ENCODE measurements around the gene XRRA1.

XRRA1 gene

DNA sequence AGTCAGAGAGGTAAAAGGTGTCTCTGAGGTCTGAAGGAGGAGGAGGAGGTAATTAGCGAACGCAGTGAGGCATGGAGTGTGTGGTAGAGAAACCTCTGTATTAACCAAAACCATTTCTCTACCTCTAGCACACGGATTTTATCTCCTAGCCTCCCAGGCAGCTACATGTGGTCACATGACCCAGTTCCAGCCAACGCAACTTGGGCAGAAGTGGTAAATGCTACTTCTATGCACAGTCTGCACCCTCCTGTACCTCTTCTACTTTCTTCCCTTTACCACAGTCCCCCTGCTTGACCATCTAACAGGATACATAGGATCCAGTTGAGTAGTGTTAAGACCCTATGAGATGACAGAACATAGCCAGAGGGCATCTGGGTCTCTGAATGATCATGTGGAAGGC, 95.7 kb downstream of the XRRA1 start:
- Histone ChIP-seq H3K9me3 (ENCODE audit: control insufficient read depth, low read length) (no peaks in the 10 kb centered on the region), H3K27ac (ENCODE audit: insufficient read depth, low read depth, low read length, poor library complexity, severe bottlenecking) (no peak overlapping the region), H3K4me3 (ENCODE audit: insufficient read depth, low read depth, low read length) (no peak overlapping the region), H3K27me3 (ENCODE audit: control insufficient read depth, insufficient read depth, low read length, poor library complexity, severe bottlenecking) (no peaks in the 10 kb centered on the region), H3K4me1 (ENCODE audit: control insufficient read depth, insufficient read depth, low read length) (peaks cover 8% of the 10 kb centered on the region), H3K36me3 (ENCODE audit: control insufficient read depth, insufficient read depth, low read length) (no peaks in the 10 kb centered on the region)
- 88 to 90% methylated on average over 4 of the region's 4 CpGs for WGBS, 2 experiments

DNA sequence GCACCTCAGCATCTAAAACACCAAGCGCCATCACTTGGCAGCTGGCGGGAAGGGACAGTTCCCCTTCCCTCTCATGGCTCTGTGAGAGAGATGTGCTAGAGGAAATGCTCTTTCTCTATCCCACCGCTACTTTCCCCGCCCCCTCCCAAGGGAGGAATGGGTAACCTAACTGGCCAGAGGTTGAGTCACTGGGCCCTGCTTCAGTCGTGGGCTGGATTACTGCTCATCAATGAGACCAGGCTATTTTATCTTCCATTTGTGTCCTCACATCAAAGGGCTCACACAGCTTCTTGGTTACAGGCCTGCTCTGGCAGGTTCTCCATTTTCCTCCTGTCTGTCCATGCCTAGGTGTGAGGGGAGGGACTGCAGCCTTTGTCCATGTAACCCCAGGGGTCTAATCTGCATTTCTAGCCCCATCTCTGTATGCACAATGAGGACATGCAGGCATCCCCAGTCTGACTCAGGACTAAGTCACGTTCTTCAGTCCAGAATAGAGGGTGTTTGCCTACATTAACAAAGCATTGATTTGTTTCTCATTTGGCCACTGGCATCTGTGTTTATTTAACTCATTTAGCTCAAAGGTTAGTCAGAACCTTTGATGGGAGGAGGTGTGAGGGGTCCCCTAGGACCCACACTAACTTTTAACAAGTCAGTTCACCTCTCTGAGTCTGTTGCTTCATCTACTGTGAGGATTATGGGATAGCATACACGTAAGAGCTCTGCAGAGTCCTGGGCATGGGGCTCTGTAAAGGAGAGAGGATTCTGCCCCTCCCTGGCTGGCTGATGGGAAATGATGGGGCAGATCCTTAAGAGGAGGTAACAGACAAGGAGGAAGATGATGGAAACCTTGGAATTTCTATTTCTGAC, 99.1 kb downstream of the XRRA1 start:
- peaks cover 13% of the 10 kb centered on the region for H3K36me3 ChIP-seq (ENCODE audit: control insufficient read depth, insufficient read depth, low read length)

GRCh38 chr11:74847895-74848294, 101.0 kb downstream of the XRRA1 start:
- Histone ChIP-seq H3K4me3 (ENCODE audit: insufficient read depth, low read depth, low read length) (no peak overlapping the region), H3K4me1 (ENCODE audit: control insufficient read depth, insufficient read depth, low read length) (peaks cover 8% of the 10 kb centered on the region), H3K36me3 (ENCODE audit: control insufficient read depth, insufficient read depth, low read length) (peaks cover 17% of the 10 kb centered on the region), H3K9me3 (ENCODE audit: control insufficient read depth, low read length) (no peaks in the 10 kb centered on the region), H3K27me3 (ENCODE audit: control insufficient read depth, insufficient read depth, low read length, poor library complexity, severe bottlenecking) (no peaks in the 10 kb centered on the region), H3K27ac (ENCODE audit: insufficient read depth, low read depth, low read length, poor library complexity, severe bottlenecking) (no peak overlapping the region)
- 96 to 97% methylated on average over 6 of the region's 6 CpGs for WGBS, 2 experiments

More for the DNA sequence above, 99.1 kb downstream of the XRRA1 start:
- WGBS, 2 experiments, result 23 to 30% methylated on average over 7 of the region's 7 CpGs
- Histone ChIP-seq H3K4me3 (ENCODE audit: insufficient read depth, low read depth, low read length) (no peak overlapping the region), H3K27ac (ENCODE audit: insufficient read depth, low read depth, low read length, poor library complexity, severe bottlenecking) (peak overlapping the region; percentile 33), H3K27me3 (ENCODE audit: control insufficient read depth, insufficient read depth, low read length, poor library complexity, severe bottlenecking) (no peaks in the 10 kb centered on the region), H3K9me3 (ENCODE audit: control insufficient read depth, low read length) (no peaks in the 10 kb centered on the region), H3K4me1 (ENCODE audit: control insufficient read depth, insufficient read depth, low read length) (peaks cover 8% of the 10 kb centered on the region)

GRCh38 chr11:74847395-74847794, 101.5 kb downstream of the XRRA1 start:
- Histone ChIP-seq H3K27ac (ENCODE audit: insufficient read depth, low read depth, low read length, poor library complexity, severe bottlenecking) (no peak overlapping the region), H3K4me3 (ENCODE audit: insufficient read depth, low read depth, low read length) (no peak overlapping the region), H3K9me3 (ENCODE audit: control insufficient read depth, low read length) (no peaks in the 10 kb centered on the region), H3K36me3 (ENCODE audit: control insufficient read depth, insufficient read depth, low read length) (peaks cover 17% of the 10 kb centered on the region), H3K4me1 (ENCODE audit: control insufficient read depth, insufficient read depth, low read length) (peaks cover 8% of the 10 kb centered on the region), H3K27me3 (ENCODE audit: control insufficient read depth, insufficient read depth, low read length, poor library complexity, severe bottlenecking) (no peaks in the 10 kb centered on the region)
- WGBS, 2 experiments, result 84 to 92% methylated on average over 1 of the region's 1 CpG

DNA sequence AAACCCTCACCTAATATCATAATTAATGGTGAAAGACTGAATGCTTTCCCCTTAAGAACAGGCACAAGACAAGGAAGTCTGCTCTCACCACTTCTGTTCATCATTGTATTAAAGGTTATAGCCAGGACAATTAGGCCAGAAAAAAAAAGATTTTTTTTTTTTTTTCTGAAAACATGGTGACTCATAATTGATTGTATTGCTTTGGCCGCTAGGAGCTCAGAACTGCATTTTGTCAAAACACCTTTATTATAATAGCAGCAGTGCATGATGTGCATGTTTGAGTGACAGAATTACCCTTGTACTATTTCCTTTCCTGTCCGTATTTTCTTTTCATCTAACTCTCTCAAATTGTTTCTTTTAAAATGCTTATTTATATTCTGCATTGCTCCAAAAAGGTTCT, 102.1 kb downstream of the XRRA1 start:
- Histone ChIP-seq H3K27me3 (ENCODE audit: control insufficient read depth, insufficient read depth, low read length, poor library complexity, severe bottlenecking) (no peaks in the 10 kb centered on the region), H3K36me3 (ENCODE audit: control insufficient read depth, insufficient read depth, low read length) (peaks cover 17% of the 10 kb centered on the region), H3K4me3 (ENCODE audit: insufficient read depth, low read depth, low read length) (no peak overlapping the region), H3K4me1 (ENCODE audit: control insufficient read depth, insufficient read depth, low read length) (peaks cover 8% of the 10 kb centered on the region), H3K27ac (ENCODE audit: insufficient read depth, low read depth, low read length, poor library complexity, severe bottlenecking) (no peak overlapping the region), H3K9me3 (ENCODE audit: control insufficient read depth, low read length) (no peaks in the 10 kb centered on the region)
- 100% methylated on average over 1 of the region's 2 CpGs; no CpG with 5 or more reads in 1 of the 2 experiments for WGBS, 2 experiments

DNA sequence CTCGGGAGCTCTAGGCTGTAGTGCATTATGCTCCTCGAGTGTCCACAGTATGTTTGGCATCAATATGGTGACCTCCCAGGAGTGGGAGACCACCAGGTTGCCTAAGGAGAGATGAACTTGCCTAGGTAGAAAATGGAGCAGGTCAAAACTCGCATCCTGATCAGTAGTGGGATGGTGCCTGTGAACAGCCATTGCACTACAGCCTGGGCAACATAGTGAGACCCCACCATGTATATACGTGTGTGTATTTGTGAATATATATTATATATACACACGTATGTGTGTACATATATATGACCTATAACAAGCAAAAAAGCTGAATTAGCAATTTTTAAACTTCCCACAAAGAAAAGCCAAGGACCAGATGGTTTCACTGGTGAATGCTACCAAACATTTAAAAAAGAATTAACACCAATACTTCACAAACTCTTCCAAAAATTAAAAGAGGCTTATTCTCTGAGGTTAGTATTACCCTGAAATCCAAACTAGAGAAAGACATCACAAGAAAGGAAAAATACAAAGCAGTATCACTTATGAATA, 102.8 kb downstream of the XRRA1 start:
- H3K4me3 ChIP-seq (ENCODE audit: insufficient read depth, low read depth, low read length), result no peak overlapping the region
- H3K4me1 ChIP-seq (ENCODE audit: control insufficient read depth, insufficient read depth, low read length), result peaks cover 8% of the 10 kb centered on the region
- peaks cover 17% of the 10 kb centered on the region for H3K36me3 ChIP-seq (ENCODE audit: control insufficient read depth, insufficient read depth, low read length)
- no peaks in the 10 kb centered on the region for H3K27me3 ChIP-seq (ENCODE audit: control insufficient read depth, insufficient read depth, low read length, poor library complexity, severe bottlenecking)
- WGBS, 2 experiments, result 91 to 97% methylated on average over 3 to 4 of the region's 5 CpGs
- H3K27ac ChIP-seq (ENCODE audit: insufficient read depth, low read depth, low read length, poor library complexity, severe bottlenecking), result no peak overlapping the region
- H3K9me3 ChIP-seq (ENCODE audit: control insufficient read depth, low read length), result no peaks in the 10 kb centered on the region

DNA sequence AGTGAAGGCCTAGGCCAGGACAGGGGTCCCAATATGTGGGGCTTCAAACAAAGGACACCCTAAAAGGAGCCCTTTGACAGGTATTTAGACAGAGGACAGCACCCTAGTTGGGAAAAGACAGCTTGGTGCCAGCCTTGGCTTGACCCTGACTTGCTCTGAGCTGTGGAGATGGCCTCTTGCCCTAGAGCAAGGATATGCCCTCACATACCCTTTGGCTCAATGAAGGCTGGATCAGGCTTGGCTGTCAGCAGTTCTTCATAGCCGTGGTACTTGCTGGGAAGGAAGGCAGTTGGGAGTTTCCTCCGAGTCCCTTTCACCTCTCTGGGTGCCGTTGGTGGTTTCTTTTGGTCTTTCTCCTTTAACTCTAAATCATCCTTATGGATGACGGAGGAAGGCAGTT, 104.0 kb downstream of the XRRA1 start:
- peaks cover 1% of the 10 kb centered on the region for H3K4me1 ChIP-seq (ENCODE audit: control insufficient read depth, insufficient read depth, low read length)
- H3K27me3 ChIP-seq (ENCODE audit: control insufficient read depth, insufficient read depth, low read length, poor library complexity, severe bottlenecking), result no peaks in the 10 kb centered on the region
- 93 to 96% methylated on average over 4 of the region's 4 CpGs for WGBS, 2 experiments
- H3K36me3 ChIP-seq (ENCODE audit: control insufficient read depth, insufficient read depth, low read length), result peaks cover 17% of the 10 kb centered on the region
- H3K4me3 ChIP-seq (ENCODE audit: insufficient read depth, low read depth, low read length), result no peak overlapping the region
- H3K27ac ChIP-seq (ENCODE audit: insufficient read depth, low read depth, low read length, poor library complexity, severe bottlenecking), result no peak overlapping the region
- no peaks in the 10 kb centered on the region for H3K9me3 ChIP-seq (ENCODE audit: control insufficient read depth, low read length)

GRCh38 chr11:74844072-74844471, 104.8 kb downstream of the XRRA1 start:
- Histone ChIP-seq H3K36me3 (ENCODE audit: control insufficient read depth, insufficient read depth, low read length) (peaks cover 17% of the 10 kb centered on the region), H3K9me3 (ENCODE audit: control insufficient read depth, low read length) (no peaks in the 10 kb centered on the region), H3K4me1 (ENCODE audit: control insufficient read depth, insufficient read depth, low read length) (no peaks in the 10 kb centered on the region), H3K27me3 (ENCODE audit: control insufficient read depth, insufficient read depth, low read length, poor library complexity, severe bottlenecking) (no peaks in the 10 kb centered on the region), H3K27ac (ENCODE audit: insufficient read depth, low read depth, low read length, poor library complexity, severe bottlenecking) (no peak overlapping the region), H3K4me3 (ENCODE audit: insufficient read depth, low read depth, low read length) (no peak overlapping the region)
- WGBS, 2 experiments, result 93 to 94% methylated on average over 3 of the region's 3 CpGs

- Histone ChIP-seq H3K9me3 (ENCODE audit: control insufficient read depth, low read length) (no peaks in the 10 kb centered on the region), H3K27me3 (ENCODE audit: control insufficient read depth, insufficient read depth, low read length, poor library complexity, severe bottlenecking) (no peaks in the 10 kb centered on the region), H3K27ac (ENCODE audit: insufficient read depth, low read depth, low read length, poor library complexity, severe bottlenecking) (no peak overlapping the region), H3K4me3 (ENCODE audit: insufficient read depth, low read depth, low read length) (no peak overlapping the region), H3K36me3 (ENCODE audit: control insufficient read depth, insufficient read depth, low read length) (peaks cover 17% of the 10 kb centered on the region), H3K4me1 (ENCODE audit: control insufficient read depth, insufficient read depth, low read length) (no peaks in the 10 kb centered on the region)
- WGBS, 2 experiments, result 94 to 95% methylated on average over 13 of the region's 13 CpGs
Measured at GRCh38 chr11:74842967-74843366, 105.9 kb downstream of the XRRA1 start.

DNA sequence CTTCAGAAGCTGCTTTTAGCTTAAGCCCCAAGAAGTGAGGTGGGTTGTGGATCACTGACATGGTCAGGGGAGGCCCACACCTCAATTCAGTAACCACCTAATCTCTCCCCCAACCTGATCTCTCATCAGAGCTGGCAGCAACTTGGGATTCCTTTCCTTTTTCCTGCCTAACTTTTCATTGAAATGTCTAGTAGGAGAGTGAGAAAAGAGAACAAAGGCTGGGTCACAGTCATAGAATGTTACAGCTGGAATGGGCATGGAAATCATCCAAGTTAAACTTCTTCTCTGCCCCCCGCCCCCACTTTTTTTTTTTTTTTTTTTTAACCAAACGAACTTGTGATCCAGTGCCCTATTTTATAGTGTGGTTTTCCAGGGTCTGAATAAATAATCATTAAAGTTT, 108.4 kb downstream of the XRRA1 start:
- no peak overlapping the region for H3K4me3 ChIP-seq (ENCODE audit: insufficient read depth, low read depth, low read length)
- no peaks in the 10 kb centered on the region for H3K27me3 ChIP-seq (ENCODE audit: control insufficient read depth, insufficient read depth, low read length, poor library complexity, severe bottlenecking)
- H3K36me3 ChIP-seq (ENCODE audit: control insufficient read depth, insufficient read depth, low read length), result peaks cover 22% of the 10 kb centered on the region
- no peaks in the 10 kb centered on the region for H3K4me1 ChIP-seq (ENCODE audit: control insufficient read depth, insufficient read depth, low read length)
- H3K27ac ChIP-seq (ENCODE audit: insufficient read depth, low read depth, low read length, poor library complexity, severe bottlenecking), result no peak overlapping the region
- H3K9me3 ChIP-seq (ENCODE audit: control insufficient read depth, low read length), result no peaks in the 10 kb centered on the region
- WGBS, 2 experiments, result 95 to 100% methylated on average over 1 to 2 of the region's 2 CpGs

All from ectodermal cell (in vitro differentiated cells).